Body of pancreas (tissue), 4 donors: ENCODE data around the gene HES4.

ENCODE experiments used
- POLR2A ChIP-seq, 3 donors: fragments of 450-650 bp; IDR thresholded peaks; one replicate each; pipeline ENCODE4 v1.6.1; 2016; ENCODE audit warnings: antibody characterized with exemption in 3 of 3, mild to moderate bottlenecking in 2 of 3
- TF ChIP-seq, protein P1 (sequence below), 7 experiments: fragments of 450-650 bp in 4 of 7; fragments of 200-600 bp in 3 of 7; sonication (generic) in 3 of 7; IDR thresholded peaks; one replicate each; pipeline ENCODE4 v1.5.1; 2016 to 2019; ENCODE audit warnings: antibody characterized with exemption in 7 of 7

DNA sequence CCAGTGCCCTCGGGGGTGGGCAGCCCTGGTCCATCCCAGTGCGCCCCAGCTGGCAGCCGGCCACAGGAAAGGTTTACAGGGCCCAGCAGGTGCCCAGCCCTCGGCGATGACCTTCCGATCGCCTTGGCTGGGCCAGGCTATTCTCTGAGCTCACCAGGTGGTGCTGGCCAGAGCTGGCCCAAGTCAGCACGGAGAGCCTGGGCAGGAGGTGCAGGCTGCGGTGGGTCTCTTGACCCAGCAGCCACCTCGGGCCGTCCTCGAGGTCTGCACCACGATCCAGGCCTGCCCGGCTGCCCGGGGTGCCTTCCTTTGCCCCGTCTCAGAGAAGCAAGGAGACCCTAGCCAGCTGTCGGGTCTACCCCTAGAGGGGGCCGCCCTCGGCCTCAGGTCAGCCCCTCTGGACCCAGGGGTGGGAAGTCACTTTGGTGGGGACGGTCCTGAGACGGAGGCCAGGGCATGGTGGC, 18.4 kb downstream of the HES4 start:
- TF ChIP-seq, protein P1, sequence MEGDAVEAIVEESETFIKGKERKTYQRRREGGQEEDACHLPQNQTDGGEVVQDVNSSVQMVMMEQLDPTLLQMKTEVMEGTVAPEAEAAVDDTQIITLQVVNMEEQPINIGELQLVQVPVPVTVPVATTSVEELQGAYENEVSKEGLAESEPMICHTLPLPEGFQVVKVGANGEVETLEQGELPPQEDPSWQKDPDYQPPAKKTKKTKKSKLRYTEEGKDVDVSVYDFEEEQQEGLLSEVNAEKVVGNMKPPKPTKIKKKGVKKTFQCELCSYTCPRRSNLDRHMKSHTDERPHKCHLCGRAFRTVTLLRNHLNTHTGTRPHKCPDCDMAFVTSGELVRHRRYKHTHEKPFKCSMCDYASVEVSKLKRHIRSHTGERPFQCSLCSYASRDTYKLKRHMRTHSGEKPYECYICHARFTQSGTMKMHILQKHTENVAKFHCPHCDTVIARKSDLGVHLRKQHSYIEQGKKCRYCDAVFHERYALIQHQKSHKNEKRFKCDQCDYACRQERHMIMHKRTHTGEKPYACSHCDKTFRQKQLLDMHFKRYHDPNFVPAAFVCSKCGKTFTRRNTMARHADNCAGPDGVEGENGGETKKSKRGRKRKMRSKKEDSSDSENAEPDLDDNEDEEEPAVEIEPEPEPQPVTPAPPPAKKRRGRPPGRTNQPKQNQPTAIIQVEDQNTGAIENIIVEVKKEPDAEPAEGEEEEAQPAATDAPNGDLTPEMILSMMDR (IDR thresholded peaks at IDR 0.05): no peak
- TF ChIP-seq POLR2A (IDR thresholded peaks at IDR 0.05): no peak
